HG03103 (cell line): Measurements from ENCODE around the gene LCOR.
A peak's percentile ranks its signal among the peaks of the same experiment; 100 is the strongest.

Experiments used
- ATAC-seq: cut with Tn5 transposase; IDR thresholded peaks from one replicate; pipeline ENCODE4 v1.9.1; 2021; ENCODE audit warnings: low read depth; ENCODE audit not compliant: unreplicated experiment

The LCOR gene

GRCh38 chr10:96978621-96979154 lies 146.6 kb downstream of the LCOR start:
- peak; percentile 67 for ATAC-seq

GRCh38 chr10:96982149-96982930 lies 150.2 kb downstream of the LCOR start:
- no peak for ATAC-seq

GRCh38 chr10:96984541-96985131 lies 152.5 kb downstream of the LCOR start:
- no peak for ATAC-seq

GRCh38 chr10:96986200-96986856 lies 154.2 kb downstream of the LCOR start:
- ATAC-seq = no peak

- no peak for ATAC-seq
Measured at GRCh38 chr10:96987141-96987841, 155.2 kb downstream of the LCOR start.

GRCh38 chr10:96987842-96988175 lies 155.7 kb downstream of the LCOR start:
- ATAC-seq = no peak

GRCh38 chr10:96988426-96988825 lies 156.3 kb downstream of the LCOR start:
- no peak for ATAC-seq

- no peak for ATAC-seq
Measured at GRCh38 chr10:96991313-96991841, 159.3 kb downstream of the LCOR start.

GRCh38 chr10:96992721-96993120 lies 160.6 kb downstream of the LCOR start:
- no peak for ATAC-seq

- ATAC-seq = no peak
Measured at GRCh38 chr10:96995851-96996250, 163.8 kb downstream of the LCOR start.

- ATAC-seq = no peak
Measured at GRCh38 chr10:96996275-96996965, 164.3 kb downstream of the LCOR start.

- ATAC-seq = no peak
Measured at GRCh38 chr10:96998329-96998888, 166.3 kb downstream of the LCOR start.

- ATAC-seq = no peak
Measured at GRCh38 chr10:96999337-96999736, 167.2 kb downstream of the LCOR start.

GRCh38 chr10:96999987-97000386 lies 167.9 kb downstream of the LCOR start:
- no peak for ATAC-seq

- no peak for ATAC-seq
Measured at GRCh38 chr10:97000487-97001182, 168.5 kb downstream of the LCOR start.

GRCh38 chr10:97001183-97001991 lies 169.3 kb downstream of the LCOR start:
- ATAC-seq = no peak

- no peak for ATAC-seq
Measured at GRCh38 chr10:97002670-97003069, 170.6 kb downstream of the LCOR start.

- no peak for ATAC-seq
Measured at GRCh38 chr10:97003151-97003803, 171.2 kb downstream of the LCOR start.
